Keratinocyte (primary cell): ENCODE measurements around the gene SLC26A3. TPM values are rescaled to one million over a fixed set of nuclear protein-coding genes. Genes with fewer than 3 reads are reported as not detected.

ENCODE experiments used
- DNase-seq: peaks from one replicate; pipeline ENCODE4 v3.0.0-alpha.2; 2011; ENCODE audit warnings: low read depth, missing footprints, low spot score
- FAIRE-seq: peaks from 2 replicates; lab custom pipeline; 2011; peaks lifted over from hg19 to GRCh38; lab: Jason Lieb, UNC
- H2AFZ ChIP-seq: 2 replicates; pipeline ENCODE4 v1.6.0; 2012; ENCODE audit warnings: low read length, control low read depth, inconsistent platforms; ENCODE audit not compliant: control insufficient read depth
- H3K27ac ChIP-seq: 2 replicates; pipeline ENCODE4 v1.5.1; 2011; ENCODE audit warnings: low read length; ENCODE audit not compliant: control insufficient read depth, insufficient read depth
- H3K27me3 ChIP-seq: 3 replicates; pipeline ENCODE4 v1.6.0; 2011; ENCODE audit warnings: low read length; ENCODE audit not compliant: control insufficient read depth, insufficient read depth; ENCODE audit errors: extremely low read depth
- H3K36me3 ChIP-seq, 2 experiments: 2 replicates in 1 of 2; 3 replicates in 1 of 2; pipeline ENCODE4 v1.5.1; 2011; ENCODE audit warnings: low read length in 2 of 2, mild to moderate bottlenecking in 1 of 2; ENCODE audit not compliant: control insufficient read depth in 2 of 2, insufficient read depth in 2 of 2; ENCODE audit errors: extremely low read depth in 1 of 2
- H3K4me1 ChIP-seq: 3 replicates; pipeline ENCODE4 v1.5.1; 2011; ENCODE audit warnings: low read length; ENCODE audit not compliant: control insufficient read depth, insufficient read depth; ENCODE audit errors: extremely low read depth
- H3K4me2 ChIP-seq: 3 replicates; pipeline ENCODE4 v1.6.0; 2011; ENCODE audit warnings: low read depth, low read length; ENCODE audit not compliant: control insufficient read depth, insufficient read depth; ENCODE audit errors: extremely low read depth
- H3K4me3 ChIP-seq, 3 experiments: fragments of 200-600 bp in 1 of 3; sonication (generic) in 1 of 3; 2 replicates in 2 of 3; 3 replicates in 1 of 3; pipeline ENCODE4 v1.5.1; 2011 to 2016; ENCODE audit warnings: low read length in 3 of 3, mild to moderate bottlenecking in 3 of 3, control low read depth in 2 of 3, inconsistent platforms in 1 of 3, low read depth in 1 of 3, mixed read lengths in 1 of 3, mixed run types in 1 of 3, moderate library complexity in 1 of 3; ENCODE audit not compliant: control insufficient read depth in 2 of 3, insufficient read depth in 2 of 3; ENCODE audit errors: extremely low read depth in 1 of 3
- H3K79me2 ChIP-seq: 2 replicates; pipeline ENCODE4 v1.6.0; 2012; ENCODE audit warnings: low read length; ENCODE audit not compliant: control insufficient read depth, insufficient read depth
- H3K9ac ChIP-seq: 3 replicates; pipeline ENCODE4 v1.6.0; 2011; ENCODE audit warnings: low read length; ENCODE audit not compliant: control insufficient read depth, insufficient read depth; ENCODE audit errors: extremely low read depth
- H3K9me1 ChIP-seq: 3 replicates; pipeline ENCODE4 v1.6.0; 2011; ENCODE audit warnings: low read length; ENCODE audit not compliant: control insufficient read depth, insufficient read depth; ENCODE audit errors: extremely low read depth
- H3K9me3 ChIP-seq: 2 replicates; pipeline ENCODE4 v1.5.1; 2012; ENCODE audit warnings: low read depth, low read length; ENCODE audit not compliant: control insufficient read depth
- H4K20me1 ChIP-seq: 3 replicates; pipeline ENCODE4 v1.6.0; 2011; ENCODE audit warnings: low read length; ENCODE audit not compliant: control insufficient read depth, insufficient read depth; ENCODE audit errors: extremely low read depth
- EZH2 ChIP-seq: IDR thresholded peaks from one replicate; pipeline ENCODE4 v1.6.1; 2012; ENCODE audit warnings: inconsistent platforms, mild to moderate bottlenecking, low read length, moderate library complexity
- dilution Hi-C: fragments of 300-500 bp; cut with MboI; formaldehyde crosslinking; loops from one replicate; pipeline ENCODE4 v1.7.0; 2020; ENCODE audit warnings: low sequenced_read_pairs; ENCODE audit not compliant: extremely low pct_ligation_motif_present
- polyA plus RNA-seq, 5 experiments: library from polyadenylated mRNA; depleted of rRNA in 3 of 5; stranded (reverse) in 3 of 5; stranded (forward) in 1 of 5; unstranded in 1 of 5; fragments of >200 nt; gene quantifications; 1 replicate in 1 of 5; 2 replicates in 3 of 5; 3 replicates in 1 of 5; pipeline versions ENCODE4 v1.2.1 to v1.2.3, GENCODE V29; 2011 to 2012; ENCODE audit warnings: missing spikeins in 2 of 5, low read depth in 1 of 5, low replicate concordance in 1 of 5
- TF ChIP-seq, protein P1 (sequence below), 3 experiments: IDR thresholded peaks in 1 of 3; conservative IDR thresholded peaks in 1 of 3; optimal IDR thresholded peaks in 1 of 3; 2 replicates in 2 of 3; 3 replicates in 1 of 3; pipeline versions ENCODE3 to v1.5.1; 2011; ENCODE audit warnings: low read length in 3 of 3, mild to moderate bottlenecking in 3 of 3, moderate library complexity in 2 of 3, control low read depth in 1 of 3, inconsistent platforms in 1 of 3; ENCODE audit not compliant: insufficient read depth in 2 of 3; ENCODE audit errors: extremely low read depth in 1 of 3

The SLC26A3 gene
- polyA plus RNA-seq, 1 donor (not counting 4 experiments of a cell fraction or from before 2014, with no cell fraction given), result not detected

DNA sequence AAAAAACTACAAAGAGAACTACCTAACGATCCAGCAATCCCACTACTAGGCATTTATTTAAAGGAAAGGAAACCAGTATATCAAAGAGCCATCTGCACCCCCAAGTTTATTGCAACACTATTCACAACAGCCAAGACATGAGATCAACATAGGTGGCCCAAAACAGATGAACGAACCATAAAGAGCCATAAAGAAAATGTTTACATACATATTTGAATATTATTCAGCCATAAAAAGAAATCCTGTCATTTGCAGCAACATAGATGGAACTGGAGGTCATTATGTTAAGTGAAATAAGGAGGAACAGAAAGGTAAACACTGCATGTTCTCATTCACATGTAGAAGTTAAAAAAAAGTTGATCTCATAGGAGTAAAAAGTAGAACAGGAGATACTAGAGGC lies 15.6 kb upstream of the SLC26A3 start:
- dilution Hi-C loops, result no loop called here
- H4K20me1 ChIP-seq, result no peaks in the 10 kb centered on the region

GRCh38 chr7:107816011-107816566 lies 13.1 kb upstream of the SLC26A3 start:
- no peak overlapping the region for H2AFZ ChIP-seq
- no peaks in the 10 kb centered on the region for H3K4me1 ChIP-seq
- no peak overlapping the region for H3K4me2 ChIP-seq
- H3K27me3 ChIP-seq, result no peaks in the 10 kb centered on the region
- no peak for FAIRE-seq
- no peaks in the 10 kb centered on the region for H3K36me3 ChIP-seq
- H4K20me1 ChIP-seq, result no peaks in the 10 kb centered on the region
- no peak for TF ChIP-seq EZH2
- TF ChIP-seq, protein P1, sequence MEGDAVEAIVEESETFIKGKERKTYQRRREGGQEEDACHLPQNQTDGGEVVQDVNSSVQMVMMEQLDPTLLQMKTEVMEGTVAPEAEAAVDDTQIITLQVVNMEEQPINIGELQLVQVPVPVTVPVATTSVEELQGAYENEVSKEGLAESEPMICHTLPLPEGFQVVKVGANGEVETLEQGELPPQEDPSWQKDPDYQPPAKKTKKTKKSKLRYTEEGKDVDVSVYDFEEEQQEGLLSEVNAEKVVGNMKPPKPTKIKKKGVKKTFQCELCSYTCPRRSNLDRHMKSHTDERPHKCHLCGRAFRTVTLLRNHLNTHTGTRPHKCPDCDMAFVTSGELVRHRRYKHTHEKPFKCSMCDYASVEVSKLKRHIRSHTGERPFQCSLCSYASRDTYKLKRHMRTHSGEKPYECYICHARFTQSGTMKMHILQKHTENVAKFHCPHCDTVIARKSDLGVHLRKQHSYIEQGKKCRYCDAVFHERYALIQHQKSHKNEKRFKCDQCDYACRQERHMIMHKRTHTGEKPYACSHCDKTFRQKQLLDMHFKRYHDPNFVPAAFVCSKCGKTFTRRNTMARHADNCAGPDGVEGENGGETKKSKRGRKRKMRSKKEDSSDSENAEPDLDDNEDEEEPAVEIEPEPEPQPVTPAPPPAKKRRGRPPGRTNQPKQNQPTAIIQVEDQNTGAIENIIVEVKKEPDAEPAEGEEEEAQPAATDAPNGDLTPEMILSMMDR (optimal IDR thresholded peaks at IDR 0.05 in 1 of 3, IDR thresholded peaks at IDR 0.05 in 1 of 3, conservative IDR thresholded peaks at IDR 0.05 in 1 of 3; ENCODE audit: extremely low read depth in 1 of 3, insufficient read depth in 2 of 3, low read length in 3 of 3), result no peak
- no peak overlapping the region for H3K27ac ChIP-seq
- dilution Hi-C loops, result no loop called here
- H3K9ac ChIP-seq, result no peak overlapping the region
- no peak for DNase-seq
- H3K4me3 ChIP-seq, result no peak overlapping the region
- no peaks in the 10 kb centered on the region for H3K9me3 ChIP-seq
- H3K9me1 ChIP-seq, result no peaks in the 10 kb centered on the region
- no peaks in the 10 kb centered on the region for H3K79me2 ChIP-seq

More for the DNA sequence above, 15.6 kb upstream of the SLC26A3 start:
- Histone ChIP-seq H3K9ac (no peak overlapping the region), H3K79me2 (no peaks in the 10 kb centered on the region), H3K9me3 (no peaks in the 10 kb centered on the region), H3K4me2 (no peak overlapping the region), H3K27ac (no peak overlapping the region), H3K27me3 (no peaks in the 10 kb centered on the region), H3K4me3 (no peak overlapping the region), H3K36me3 (no peaks in the 10 kb centered on the region), H3K9me1 (no peaks in the 10 kb centered on the region), H2AFZ (no peak overlapping the region), H3K4me1 (no peaks in the 10 kb centered on the region)
- FAIRE-seq, result no peak
- TF ChIP-seq, protein P1 (optimal IDR thresholded peaks at IDR 0.05 in 1 of 3, IDR thresholded peaks at IDR 0.05 in 1 of 3, conservative IDR thresholded peaks at IDR 0.05 in 1 of 3; ENCODE audit: extremely low read depth in 1 of 3, insufficient read depth in 2 of 3, low read length in 3 of 3), result no peak
- TF ChIP-seq EZH2, result no peak
- DNase-seq, result no peak
